K562 (cell line): ENCODE results near the gene MYO1D. TPM values are rescaled to one million over a fixed set of nuclear protein-coding genes. Genes with fewer than 3 reads are reported as not detected.
A peak's percentile ranks its signal among the peaks of the same experiment; 100 is the strongest.

Experiments used
- ATAC-seq: fragments of 200-7000 bp; cut with Tn5 transposase; 3 replicates; pipeline ENCODE4 v1.9.1; 2020; ENCODE audit warnings: moderate library complexity
- BruUV-seq: library from RNA; stranded (reverse); fragments of 400-500 nt; replicated peaks from 2 replicates; lab custom pipeline; 2021; lab: Mats Ljungman, UMichigan
- CTCF ChIA-PET: fragments of 300-600 bp; formaldehyde crosslinking; extraction: SDS; loops from one replicate; lab custom pipeline; 2021; ENCODE audit warnings: low intra/inter-chr PET ratio; lab: Yijun Ruan, JAX
- POLR2A ChIA-PET: fragments of 300-600, 350-650 bp; sonication (Branson Sonifier 250); formaldehyde crosslinking; extraction: SDS; loops from one replicate; lab custom pipeline; 2021; ENCODE audit warnings: antibody characterized with exemption, inconsistent platforms; lab: Yijun Ruan, JAX
- DNase-seq, 4 experiments: peaks; one replicate each; pipeline versions ENCODE4 v3.0.0 to v3.0.0-alpha.2; 2011 to 2018; ENCODE audit warnings: low spot score in 3 of 4, mixed read lengths in 3 of 4; ENCODE audit errors: extremely low read depth in 1 of 4
- FAIRE-seq: peaks from 2 replicates; lab custom pipeline; 2011; peaks lifted over from hg19 to GRCh38; lab: Jason Lieb, UNC
- H2AFZ ChIP-seq: 2 replicates; pipeline ENCODE4 v1.6.0; 2011; ENCODE audit warnings: low read depth, low read length, control low read depth, inconsistent platforms
- H3K27ac ChIP-seq: fragments of 200-600 bp; 3 replicates; pipeline ENCODE4 v1.8.0; 2011; ENCODE audit warnings: low read depth, mild to moderate bottlenecking, control low read depth, inconsistent platforms, low read length, moderate library complexity, mixed read lengths; ENCODE audit errors: extremely low read depth
- H3K27me3 ChIP-seq, 2 experiments: fragments of 300-600 bp in 1 of 2; 2 replicates in 1 of 2; 3 replicates in 1 of 2; pipeline versions ENCODE4 v1.6.0 to v1.8.0; 2011; ENCODE audit warnings: inconsistent platforms in 2 of 2, low read length in 2 of 2, mild to moderate bottlenecking in 1 of 2, mixed read lengths in 1 of 2, moderate library complexity in 1 of 2; ENCODE audit not compliant: control insufficient read depth in 2 of 2, insufficient read depth in 2 of 2
- H3K36me3 ChIP-seq: fragments of 300-600 bp; 3 replicates; pipeline ENCODE4 v1.8.0; 2011; ENCODE audit warnings: mild to moderate bottlenecking, low read length, inconsistent platforms; ENCODE audit not compliant: control insufficient read depth, insufficient read depth
- H3K4me1 ChIP-seq, 2 experiments: fragments of 200-600 bp in 1 of 2; replicated peaks in 1 of 2; 2 replicates in 1 of 2; 3 replicates in 1 of 2; pipeline versions ENCODE4 v1.5.1 to v1.8.0; 2011; ENCODE audit warnings: inconsistent platforms in 2 of 2, low read length in 2 of 2, mild to moderate bottlenecking in 1 of 2, mixed read lengths in 1 of 2, moderate library complexity in 1 of 2; ENCODE audit not compliant: control insufficient read depth in 2 of 2, insufficient read depth in 2 of 2
- H3K4me2 ChIP-seq: 2 replicates; pipeline ENCODE4 v1.6.1; 2011; ENCODE audit warnings: low read length, control low read depth, inconsistent platforms, mixed read lengths; ENCODE audit not compliant: insufficient read depth
- H3K4me3 ChIP-seq: fragments of 200-600 bp; sonication (generic), shearing (Covaris generic); 2 replicates; pipeline ENCODE4 v1.5.1; 2016; ENCODE audit warnings: control low read depth, inconsistent platforms
- H3K79me2 ChIP-seq: fragments of 200-600 bp; 3 replicates; pipeline ENCODE4 v1.8.0; 2011; ENCODE audit warnings: low read length, inconsistent platforms; ENCODE audit not compliant: control insufficient read depth, insufficient read depth
- H3K9ac ChIP-seq, 2 experiments: 2 replicates each; pipeline versions ENCODE4 v1.6.0 to v1.6.1; 2011; ENCODE audit warnings: low read depth in 2 of 2, low read length in 2 of 2, control low read depth in 1 of 2, inconsistent platforms in 1 of 2, mild to moderate bottlenecking in 1 of 2, mixed read lengths in 1 of 2; ENCODE audit not compliant: insufficient read depth in 1 of 2
- H3K9me1 ChIP-seq: one replicate; pipeline ENCODE4 v1.6.0; 2011; ENCODE audit warnings: inconsistent platforms, mild to moderate bottlenecking, low read length, moderate library complexity; ENCODE audit not compliant: control insufficient read depth, insufficient read depth
- H3K9me3 ChIP-seq: replicated peaks from 2 replicates; pipeline ENCODE4 v1.5.1; 2011; ENCODE audit warnings: low read depth, low read length, inconsistent platforms; ENCODE audit not compliant: control insufficient read depth, insufficient read depth
- H4K20me1 ChIP-seq: replicated peaks from 2 replicates; pipeline ENCODE4 v1.6.1; 2011; ENCODE audit warnings: low read length, inconsistent platforms, mixed read lengths; ENCODE audit not compliant: control insufficient read depth, insufficient read depth
- ATF1 ChIP-seq, 2 experiments: fragments of 450-650 bp in 1 of 2; IDR thresholded peaks; 2 replicates each; pipeline ENCODE4 v1.6.1; 2016; ENCODE audit warnings: missing compliant biosample characterization in 1 of 2, missing genetic modification characterization in 1 of 2
- ATF7 ChIP-seq: fragments of 450-650 bp; IDR thresholded peaks from 2 replicates; pipeline ENCODE4 v1.7.1; 2014; ENCODE audit warnings: mild to moderate bottlenecking, moderate library complexity
- C11orf30 ChIP-seq: fragments of 450-650 bp; IDR thresholded peaks from 2 replicates; pipeline ENCODE4 v1.6.1; 2016; ENCODE audit warnings: low read depth, mild to moderate bottlenecking
- CBX3 ChIP-seq, 2 experiments: IDR thresholded peaks; 1 replicate in 1 of 2; 2 replicates in 1 of 2; pipeline ENCODE4 v1.6.1; 2012; ENCODE audit warnings: inconsistent platforms in 2 of 2, low read length in 2 of 2, borderline replicate concordance in 1 of 2, control low read depth in 1 of 2
- CBX5 ChIP-seq: IDR thresholded peaks from 2 replicates; pipeline ENCODE4 v1.6.1; 2014; ENCODE audit warnings: low read depth, borderline replicate concordance
- CCAR2 ChIP-seq: fragments of 200-400 bp; formaldehyde crosslinking; IDR thresholded peaks from 2 replicates; pipeline ENCODE4 v1.6.1; 2017; ENCODE audit warnings: mild to moderate bottlenecking, low read depth, low read length
- ERF ChIP-seq: fragments of 450-650 bp; formaldehyde crosslinking; IDR thresholded peaks from 2 replicates; pipeline ENCODE4 v1.4.0; 2020; ENCODE audit warnings: mild to moderate bottlenecking, mixed read lengths
- FOXP4 ChIP-seq: sonication (generic); formaldehyde crosslinking; IDR thresholded peaks from 2 replicates; pipeline ENCODE4 v1.8.0; 2022; ENCODE audit warnings: mild to moderate bottlenecking, missing genetic modification reagents, borderline replicate concordance
- SIRT6 ChIP-seq: IDR thresholded peaks from one replicate; pipeline ENCODE4 v1.6.1; 2012; ENCODE audit warnings: low read depth, mild to moderate bottlenecking, control low read depth, inconsistent platforms, low read length, moderate library complexity
- SMARCB1 ChIP-seq: IDR thresholded peaks from 2 replicates; pipeline ENCODE4 v1.6.1; 2011; ENCODE audit warnings: improper control_type of control experiment, low read depth; ENCODE audit not compliant: insufficient read length
- ZBTB11 ChIP-seq, 3 experiments: fragments of 200-800 bp in 1 of 3; fragments of 250-450 bp in 1 of 3; fragments of 450-650 bp in 1 of 3; sonication (Bioruptor Pico) in 1 of 3; sonication (Bioruptor generic) in 1 of 3; formaldehyde crosslinking in 1 of 3; IDR thresholded peaks; 2 replicates each; pipeline versions ENCODE4 v1.6.1 to v1.8.0; 2016 to 2022; ENCODE audit warnings: mild to moderate bottlenecking in 2 of 3, missing genetic modification characterization in 2 of 3, missing compliant biosample characterization in 1 of 3, moderate library complexity in 1 of 3
- ZFP91 ChIP-seq: sonication (generic); formaldehyde crosslinking; IDR thresholded peaks from 2 replicates; pipeline ENCODE4 v1.8.0; 2022; ENCODE audit warnings: mild to moderate bottlenecking, missing genetic modification reagents
- ZNF143 ChIP-seq: sonication (generic); formaldehyde crosslinking; IDR thresholded peaks from 2 replicates; pipeline ENCODE4 v1.9.0; 2022; ENCODE audit warnings: mild to moderate bottlenecking, missing genetic modification reagents
- ZNF408 ChIP-seq: fragments of 250-450 bp; sonication (Bioruptor Pico); IDR thresholded peaks from 2 replicates; pipeline ENCODE4 v1.4.0; 2020; ENCODE audit warnings: low read depth, mild to moderate bottlenecking, moderate library complexity
- ZNF431 ChIP-seq: sonication (generic); formaldehyde crosslinking; IDR thresholded peaks from 2 replicates; pipeline ENCODE4 v1.8.0; 2022; ENCODE audit warnings: mild to moderate bottlenecking, missing genetic modification reagents
- WGBS: fragments of 100-300 bp; shearing (Covaris generic); methylation state at CpG from one replicate; pipeline ENCODE4 v1.1.6; 2016; ENCODE audit warnings: low coverage, mixed read lengths; ENCODE audit not compliant: insufficient coverage; ENCODE audit errors: missing lambda C conversion rate; 5-methylcytosine and 5-hydroxymethylcytosine counted together
- in situ Hi-C: fragments of 300-500 bp; cut with MboI; formaldehyde crosslinking; loops from 4 replicates; pipeline ENCODE4 v1.15.0; 2018; ENCODE audit warnings: inconsistent platforms, mixed read lengths
- intact Hi-C: fragments of 100-400 bp; cut with micrococcal nuclease; formaldehyde crosslinking; loops from 2 replicates; pipeline ENCODE4 v1.14.2; 2022
- polyA plus RNA-seq, 8 experiments: library from polyadenylated mRNA; depleted of rRNA in 4 of 8; stranded (reverse) in 5 of 8; unstranded in 3 of 8; fragments of >200 nt; fragmentation: Nextera tagmentation in 2 of 8; fragmentation: Illumina TruSeq in 1 of 8; extraction: Ambion mirVana in 2 of 8; extraction: Trizol in 1 of 8; gene quantifications; 2 replicates each; pipeline versions ENCODE4 v1.2.1 to v1.2.3, GENCODE V29; 2011 to 2014; ENCODE audit warnings: inconsistent platforms in 1 of 8, missing spikeins in 1 of 8
- total RNA-seq, 7 experiments: library from RNA; depleted of rRNA in 6 of 7; stranded (reverse); fragments of >200 nt in 6 of 7; fragmentation: Illumina TruSeq in 2 of 7; extraction: Trizol in 2 of 7; gene quantifications; 2 replicates each; pipeline versions ENCODE4 v1.2.1 to v1.2.3, GENCODE V29; 2011 to 2021; ENCODE audit warnings: low replicate concordance in 1 of 7

The MYO1D gene
- total and polyA plus RNA-seq, 9 of the 15 experiments (the other 6 are each of a cell fraction or from before 2014, with no cell fraction given), result 2.1 to 71.2 (median 45.4) TPM

- no TSS peak for BruUV-seq
- FAIRE-seq (no peak), DNase-seq (no peak), ATAC-seq (no peak)
- Histone ChIP-seq H3K36me3 (peaks cover 37% of the 10 kb centered on the region; the same call in 2 of the 3 replicates), H3K27ac (no peak overlapping the region), H3K9me3 (no peaks in the 10 kb centered on the region), H4K20me1 (peaks cover 5% of the 10 kb centered on the region; the same call in 1 of the 2 replicates), H3K4me3 (no peak overlapping the region), H2AFZ (no peak overlapping the region), H3K9ac (peak overlapping the region in 1 of 2 experiments; percentile 81; a peak in 2 of 4 replicates), H3K4me2 (no peak overlapping the region), H3K79me2 (peaks cover 17% of the 10 kb centered on the region; the same call in 2 of the 3 replicates), H3K4me1 (peaks cover 16 to 52% of the 10 kb centered on the region in 2 experiments; a peak in 4 of 5 replicates), H3K9me1 (no peaks in the 10 kb centered on the region), H3K27me3 (no peaks in the 10 kb centered on the region)
- ChIA-PET CTCF (no interaction called here), POLR2A (interaction anchor here (0.6 to 1.7 kb wide), 4 partner anchors 9 to 388 kb away, joined by 3 to 7 read pairs (median 4); partner anchors contain the start of genes MYO1D and PSMD11)
- 92% methylated on average over 12 of the region's 13 CpGs for WGBS
- in situ Hi-C loops, result no loop called here
- intact Hi-C loops, result loop anchor here (10.0 kb wide), 1 partner anchor 166 kb away; no protein-coding TSS in a partner anchor
- no peak for TF ChIP-seq ATF7
- no peak for TF ChIP-seq FOXP4 (CRISPR knock-in tag)
- no peak for TF ChIP-seq ZNF431 (CRISPR knock-in tag)
- TF ChIP-seq SMARCB1, result no peak
- TF ChIP-seq ZNF143, result no peak
- TF ChIP-seq ERF (CRISPR knock-in tag), result no peak
- TF ChIP-seq C11orf30, result no peak
- TF ChIP-seq SIRT6, result no peak
- TF ChIP-seq ATF1 (CRISPR knock-in tag; IDR thresholded peaks at IDR 0.05), result no peak
- no peak for TF ChIP-seq ATF1 (tag; IDR thresholded peaks at IDR 0.05)
- no peak for TF ChIP-seq CCAR2
- no peak for TF ChIP-seq CBX3 (IDR thresholded peaks at IDR 0.05; ENCODE audit: borderline replicate concordance in 1 of 2, low read length in 2 of 2)
- TF ChIP-seq ZBTB11 (CRISPR knock-in tag; IDR thresholded peaks at IDR 0.05), result no peak
- no peak for TF ChIP-seq ZNF408
- no peak for TF ChIP-seq ZFP91 (CRISPR knock-in tag)
- no peak for TF ChIP-seq CBX5
Measured at GRCh38 chr17:32488604-32489180, 388.2 kb downstream of the MYO1D start.
